AG04450 (cell line): ENCODE measurements around the gene PRR15L. TPM values are rescaled to one million over a fixed set of nuclear protein-coding genes. Genes with fewer than 3 reads are reported as not detected.

Source experiments
- CTCF ChIA-PET: fragments of 300-600, 350-600 bp; formaldehyde crosslinking; extraction: SDS; loops from one replicate; lab custom pipeline; 2022; ENCODE audit warnings: antibody characterized with exemption, inconsistent platforms; lab: Charles Lee
- POLR2A ChIA-PET: fragments of 350-600 bp; formaldehyde crosslinking; extraction: SDS; loops from one replicate; lab custom pipeline; 2021; ENCODE audit warnings: antibody characterized with exemption, inconsistent platforms; lab: Yijun Ruan, JAX
- DNase-seq: peaks from one replicate; pipeline ENCODE4 v3.0.0-alpha.2; 2011; ENCODE audit warnings: low read depth, low spot score
- H3K27ac ChIP-seq: one replicate; pipeline ENCODE4 v1.5.1; 2012; ENCODE audit warnings: low read depth, low read length, control low read depth
- H3K27me3 ChIP-seq: one replicate; pipeline ENCODE4 v1.6.0; 2012; ENCODE audit warnings: low read length; ENCODE audit not compliant: control insufficient read depth, insufficient read depth
- H3K4me3 ChIP-seq: 2 replicates; pipeline ENCODE4 v1.5.1; 2011; ENCODE audit warnings: mild to moderate bottlenecking, low read depth, low read length, control low read depth
- H3K9me3 ChIP-seq: 2 replicates; pipeline ENCODE4 v1.5.1; 2012; ENCODE audit warnings: low read length; ENCODE audit not compliant: control insufficient read depth, insufficient read depth
- polyA plus RNA-seq: library from polyadenylated mRNA; depleted of rRNA; stranded (reverse); fragments of >200 nt; gene quantifications from 2 replicates; pipeline ENCODE4 v1.2.3, GENCODE V29; 2011
- TF ChIP-seq, protein P1 (sequence below): IDR thresholded peaks from 2 replicates; pipeline ENCODE4 v1.5.1; 2011; ENCODE audit warnings: low read depth, low read length, control low read depth, inconsistent platforms

PRR15L gene
- polyA plus RNA-seq, 1 experiment: not detected

DNA sequence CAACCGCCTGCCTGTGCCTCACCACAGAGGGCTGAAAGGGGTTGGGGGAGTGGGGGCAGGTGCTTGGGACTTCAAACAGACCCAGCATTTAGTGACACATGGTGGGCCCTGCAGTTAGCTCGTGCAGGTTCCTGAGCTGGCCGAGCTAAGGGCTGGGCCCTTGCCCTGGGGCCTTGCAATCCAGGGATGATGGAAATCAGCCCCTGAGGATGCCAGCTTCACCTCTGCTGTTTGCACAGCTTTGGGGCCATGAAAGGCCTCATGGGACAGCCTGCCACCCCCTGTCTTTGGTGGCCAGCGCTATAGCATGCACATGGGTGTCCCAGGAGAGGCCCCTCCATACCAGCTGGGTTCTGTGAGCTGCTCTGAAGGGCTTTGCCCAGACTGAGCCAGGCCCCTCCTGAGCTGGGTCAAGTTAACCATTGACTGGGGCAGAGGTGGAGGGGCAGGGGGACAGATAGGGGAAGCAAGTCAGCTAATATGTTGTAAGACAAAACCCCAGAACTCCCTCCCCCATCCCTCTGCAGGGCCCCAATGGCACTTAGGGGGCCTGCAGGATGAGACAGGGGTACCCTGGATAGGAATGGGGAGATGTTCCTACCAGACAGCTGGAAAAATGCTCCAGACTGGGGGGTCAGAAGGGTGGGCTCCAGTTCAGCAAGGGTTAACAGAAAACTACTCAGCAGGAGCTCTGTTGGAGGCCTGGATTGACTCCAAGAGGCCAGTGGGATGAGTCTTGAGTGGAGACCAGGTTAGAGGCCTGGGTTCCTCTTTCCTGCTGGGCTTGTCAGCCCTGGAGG is 692 bp downstream of the PRR15L start:
- POLR2A ChIA-PET: interaction anchor here (0.5 kb wide), 1 partner anchor 12 kb away, joined by 5 read pairs; no protein-coding TSS in a partner anchor
- Histone ChIP-seq H3K27me3 (peaks cover 7% of the 10 kb centered on the region), H3K9me3 (no peaks in the 10 kb centered on the region), H3K4me3 (no peak overlapping the region), H3K27ac (no peak overlapping the region)
- DNase-seq: no peak
- TF ChIP-seq, protein P1, sequence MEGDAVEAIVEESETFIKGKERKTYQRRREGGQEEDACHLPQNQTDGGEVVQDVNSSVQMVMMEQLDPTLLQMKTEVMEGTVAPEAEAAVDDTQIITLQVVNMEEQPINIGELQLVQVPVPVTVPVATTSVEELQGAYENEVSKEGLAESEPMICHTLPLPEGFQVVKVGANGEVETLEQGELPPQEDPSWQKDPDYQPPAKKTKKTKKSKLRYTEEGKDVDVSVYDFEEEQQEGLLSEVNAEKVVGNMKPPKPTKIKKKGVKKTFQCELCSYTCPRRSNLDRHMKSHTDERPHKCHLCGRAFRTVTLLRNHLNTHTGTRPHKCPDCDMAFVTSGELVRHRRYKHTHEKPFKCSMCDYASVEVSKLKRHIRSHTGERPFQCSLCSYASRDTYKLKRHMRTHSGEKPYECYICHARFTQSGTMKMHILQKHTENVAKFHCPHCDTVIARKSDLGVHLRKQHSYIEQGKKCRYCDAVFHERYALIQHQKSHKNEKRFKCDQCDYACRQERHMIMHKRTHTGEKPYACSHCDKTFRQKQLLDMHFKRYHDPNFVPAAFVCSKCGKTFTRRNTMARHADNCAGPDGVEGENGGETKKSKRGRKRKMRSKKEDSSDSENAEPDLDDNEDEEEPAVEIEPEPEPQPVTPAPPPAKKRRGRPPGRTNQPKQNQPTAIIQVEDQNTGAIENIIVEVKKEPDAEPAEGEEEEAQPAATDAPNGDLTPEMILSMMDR: no peak
- CTCF ChIA-PET: interaction anchor here (0.7 to 4.9 kb wide), 5 partner anchors 9 to 62 kb away, joined by 3 to 32 read pairs (median 5); partner anchors contain the start of gene CDK5RAP3

DNA sequence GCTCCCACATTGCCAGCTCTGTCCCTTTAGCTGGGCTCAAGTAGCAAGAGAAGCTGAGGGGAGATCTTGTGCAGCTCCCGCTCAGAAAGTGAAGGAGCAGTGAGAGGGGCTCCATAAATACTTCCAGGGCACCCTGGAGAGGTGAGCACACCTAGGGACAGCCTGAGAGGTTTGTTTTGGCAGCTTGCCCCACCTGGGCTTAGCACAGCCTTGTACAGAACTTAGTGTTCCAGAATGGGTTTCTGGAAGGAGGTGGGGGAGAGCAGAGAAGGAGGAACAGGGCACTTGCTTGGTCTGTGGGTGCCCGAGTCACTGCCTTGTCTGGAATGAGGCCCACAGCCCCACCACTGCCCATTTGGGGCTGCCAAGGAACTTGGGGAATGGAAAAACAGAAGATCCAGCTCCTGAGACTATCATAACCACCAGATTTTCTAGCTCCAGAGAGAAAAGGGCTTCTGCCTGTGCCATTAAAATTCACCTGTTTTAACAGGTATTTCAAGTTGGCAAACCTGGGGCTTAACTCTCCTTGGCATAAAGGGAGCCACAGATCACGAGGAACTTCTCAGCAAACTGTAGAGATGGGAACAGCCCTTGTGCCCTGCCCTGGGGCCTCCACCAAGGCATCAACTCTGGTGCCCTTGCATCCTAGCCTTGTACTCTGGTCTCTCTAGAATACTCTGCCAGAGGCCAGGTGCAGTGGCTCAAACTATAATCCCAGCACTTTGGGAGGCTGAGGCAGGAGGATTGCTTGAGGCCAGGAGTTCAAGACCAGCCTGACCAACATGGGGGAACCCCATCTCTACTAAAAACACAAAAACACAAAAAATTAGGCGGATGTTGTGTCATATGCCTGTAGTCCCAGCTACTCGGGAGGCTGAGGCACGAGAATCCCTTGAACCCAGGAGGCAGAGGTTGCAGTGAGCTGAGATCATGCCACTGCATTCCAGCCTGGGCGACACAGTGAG is 1.9 kb downstream of the PRR15L start:
- POLR2A ChIA-PET: interaction anchor here (0.6 kb wide), 1 partner anchor 81 kb away, joined by 3 read pairs; no protein-coding TSS in a partner anchor
- TF ChIP-seq, protein P1: no peak
- no peak for DNase-seq

DNA sequence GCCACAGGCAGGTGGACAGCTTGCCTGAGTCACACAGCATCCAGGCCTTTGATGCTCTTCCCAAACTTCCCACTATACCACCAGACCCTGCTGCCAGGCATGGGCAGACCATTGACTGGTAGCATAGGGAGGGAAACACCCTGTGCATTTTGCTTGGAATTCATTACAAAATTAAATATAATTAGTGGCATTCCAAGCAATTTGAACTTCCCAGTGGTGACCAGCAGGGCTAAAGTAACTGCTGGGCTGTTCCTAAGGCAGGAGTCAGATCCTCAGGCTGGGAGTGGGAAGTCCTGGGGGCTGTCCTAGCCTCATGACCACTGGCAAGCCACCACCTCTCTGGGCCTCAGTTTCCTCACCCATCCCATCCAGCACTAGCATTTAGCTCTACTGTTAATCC is 3.8 kb downstream of the PRR15L start:
- Histone ChIP-seq H3K27me3 (peaks cover 3% of the 10 kb centered on the region), H3K27ac (no peak overlapping the region), H3K9me3 (no peaks in the 10 kb centered on the region), H3K4me3 (no peak overlapping the region)
- ChIA-PET CTCF (interaction anchor here (1.4 to 4.9 kb wide), 2 partner anchors 8 to 17 kb away, joined by 3 to 32 read pairs; partner anchors contain the start of gene CDK5RAP3), POLR2A (no interaction called here)
- TF ChIP-seq, protein P1: peak; percentile 21; the same call in 1 of the 2 replicates
- no peak for DNase-seq

More for the DNA sequence above, 1.9 kb downstream of the PRR15L start:
- H3K4me3 ChIP-seq: no peak overlapping the region
- no peaks in the 10 kb centered on the region for H3K9me3 ChIP-seq
- no peak overlapping the region for H3K27ac ChIP-seq
- CTCF ChIA-PET: interaction anchor here (0.9 to 4.9 kb wide), 5 partner anchors 9 to 63 kb away, joined by 4 to 32 read pairs (median 9); partner anchors contain the start of gene CDK5RAP3
- peaks cover 5% of the 10 kb centered on the region for H3K27me3 ChIP-seq

DNA sequence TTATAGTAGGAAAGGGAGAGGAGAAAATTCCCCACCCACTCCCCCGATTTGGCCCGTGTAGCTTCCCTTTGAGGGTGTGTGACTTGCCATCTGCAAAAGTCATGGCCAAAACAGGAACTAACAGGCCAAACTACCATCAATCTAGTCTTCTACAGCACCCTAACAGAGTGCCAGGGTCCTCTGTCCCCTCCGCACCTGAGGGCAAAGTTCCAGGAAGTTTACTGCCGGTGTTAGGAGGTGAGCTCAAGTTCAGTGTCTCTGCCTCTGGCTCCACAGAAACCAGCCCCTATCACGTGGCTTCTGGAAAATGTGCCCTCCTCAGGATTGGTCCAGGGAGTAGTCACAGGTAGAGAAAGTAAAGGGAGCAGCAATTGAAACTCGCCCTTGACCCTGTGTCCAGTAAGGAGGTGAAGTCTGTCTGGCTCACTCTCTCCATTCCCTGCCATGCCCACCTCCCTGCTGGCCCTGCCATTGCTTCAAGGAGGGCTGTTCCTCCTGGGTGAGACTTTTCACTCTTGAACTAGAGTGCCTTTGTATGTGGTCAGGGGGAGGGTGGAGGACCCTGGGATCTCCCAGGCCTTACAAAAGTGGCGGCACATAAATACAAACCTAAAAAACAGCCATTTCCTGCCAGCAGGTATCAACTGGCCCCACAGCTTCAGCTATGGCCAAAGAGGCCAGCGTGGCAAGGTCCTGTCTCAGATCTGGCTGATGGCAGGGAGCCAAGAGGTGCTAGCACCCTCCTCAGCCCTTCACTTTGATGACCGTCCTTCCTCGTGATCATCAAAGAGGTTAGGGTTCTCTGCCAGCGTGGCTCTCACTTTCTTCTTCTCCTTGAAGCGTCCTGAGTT is 5.3 kb downstream of the PRR15L start:
- H3K4me3 ChIP-seq: no peak overlapping the region
- no peaks in the 10 kb centered on the region for H3K27me3 ChIP-seq
- DNase-seq: no peak
- CTCF ChIA-PET: interaction anchor here (7.9 to 8.3 kb wide), 2 partner anchors 17 to 64 kb away, joined by 125 to 180 read pairs; partner anchors contain the start of gene CDK5RAP3
- H3K27ac ChIP-seq: no peak overlapping the region
- TF ChIP-seq, protein P1: no peak
- POLR2A ChIA-PET: interaction anchor here (1.0 kb wide), 1 partner anchor 18 kb away, joined by 4 read pairs; the partner anchor contains the start of gene CDK5RAP3
- no peaks in the 10 kb centered on the region for H3K9me3 ChIP-seq
